Measurements from ENCODE around the gene SMARCD3.

SMARCD3 gene

DNA sequence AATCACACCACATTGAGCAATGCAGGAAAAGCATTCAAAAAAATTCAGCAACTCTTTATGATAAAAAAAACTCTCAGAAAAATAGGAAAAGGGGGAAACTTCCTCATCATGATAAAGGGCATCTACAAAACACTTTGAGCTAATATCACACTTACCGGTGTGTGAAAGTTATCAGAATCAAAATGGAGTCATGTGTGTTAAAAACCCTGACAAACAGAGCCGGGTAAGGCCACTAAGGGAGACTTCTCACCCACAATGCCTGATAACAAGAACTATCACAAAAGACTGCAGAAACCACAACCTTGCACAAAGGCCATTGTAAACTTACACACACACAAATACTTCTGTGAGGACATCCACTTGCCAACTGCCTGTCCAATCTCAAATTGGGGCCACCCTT, 34.8 kb upstream of the SMARCD3 start:
- TF ChIP-seq, protein P1, sequence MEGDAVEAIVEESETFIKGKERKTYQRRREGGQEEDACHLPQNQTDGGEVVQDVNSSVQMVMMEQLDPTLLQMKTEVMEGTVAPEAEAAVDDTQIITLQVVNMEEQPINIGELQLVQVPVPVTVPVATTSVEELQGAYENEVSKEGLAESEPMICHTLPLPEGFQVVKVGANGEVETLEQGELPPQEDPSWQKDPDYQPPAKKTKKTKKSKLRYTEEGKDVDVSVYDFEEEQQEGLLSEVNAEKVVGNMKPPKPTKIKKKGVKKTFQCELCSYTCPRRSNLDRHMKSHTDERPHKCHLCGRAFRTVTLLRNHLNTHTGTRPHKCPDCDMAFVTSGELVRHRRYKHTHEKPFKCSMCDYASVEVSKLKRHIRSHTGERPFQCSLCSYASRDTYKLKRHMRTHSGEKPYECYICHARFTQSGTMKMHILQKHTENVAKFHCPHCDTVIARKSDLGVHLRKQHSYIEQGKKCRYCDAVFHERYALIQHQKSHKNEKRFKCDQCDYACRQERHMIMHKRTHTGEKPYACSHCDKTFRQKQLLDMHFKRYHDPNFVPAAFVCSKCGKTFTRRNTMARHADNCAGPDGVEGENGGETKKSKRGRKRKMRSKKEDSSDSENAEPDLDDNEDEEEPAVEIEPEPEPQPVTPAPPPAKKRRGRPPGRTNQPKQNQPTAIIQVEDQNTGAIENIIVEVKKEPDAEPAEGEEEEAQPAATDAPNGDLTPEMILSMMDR (conservative IDR thresholded peaks at IDR 0.05): no peak
- TF ChIP-seq ZFX (IDR thresholded peaks at IDR 0.05): no peak
- H3K27ac ChIP-seq: no peak overlapping the region

DNA sequence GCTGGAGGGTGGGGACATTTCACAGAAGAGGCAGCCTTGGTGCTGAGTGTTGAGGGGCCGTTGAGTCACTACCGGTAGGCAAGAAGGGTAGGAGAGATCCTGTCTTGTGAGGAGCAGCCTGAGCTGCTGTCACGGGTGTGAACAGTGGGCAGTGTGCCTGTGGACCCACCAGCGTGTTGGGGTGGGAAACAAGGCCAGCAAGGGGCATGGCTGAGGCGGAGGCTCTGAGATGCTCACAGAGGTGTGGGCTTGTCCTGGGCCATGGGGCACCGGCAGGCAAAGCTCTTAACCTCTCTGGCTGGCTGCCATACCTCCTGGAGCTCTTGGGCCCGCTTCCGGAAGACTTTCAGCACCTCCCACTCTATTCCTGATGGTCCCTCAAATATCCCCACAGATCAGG, 33.6 kb upstream of the SMARCD3 start:
- TF ChIP-seq ZFX (IDR thresholded peaks at IDR 0.05): no peak
- TF ChIP-seq, protein P1 (conservative IDR thresholded peaks at IDR 0.05): no peak
- no peak overlapping the region for H3K27ac ChIP-seq

DNA sequence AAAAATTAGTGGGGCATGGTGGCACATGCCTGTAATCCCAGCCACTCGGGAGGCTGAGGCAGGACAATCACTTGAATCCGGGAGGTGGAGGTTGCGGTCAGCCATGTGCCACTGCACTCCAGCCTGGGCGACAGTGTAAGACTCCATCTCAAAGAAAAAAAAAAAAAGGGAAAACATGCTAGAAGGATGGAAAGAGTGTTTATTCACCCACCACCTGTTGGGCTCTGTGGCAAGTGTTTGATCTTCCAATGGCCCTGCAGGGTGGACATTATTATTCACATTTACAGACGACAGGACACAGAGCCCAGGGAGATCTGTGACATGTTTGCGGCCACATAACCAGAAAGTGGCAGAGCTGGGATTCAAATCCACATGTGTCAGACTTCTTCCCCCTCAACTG, 33.2 kb upstream of the SMARCD3 start:
- TF ChIP-seq ZFX (IDR thresholded peaks at IDR 0.05): no peak
- TF ChIP-seq, protein P1 (conservative IDR thresholded peaks at IDR 0.05): no peak
- H3K27ac ChIP-seq: no peak overlapping the region

DNA sequence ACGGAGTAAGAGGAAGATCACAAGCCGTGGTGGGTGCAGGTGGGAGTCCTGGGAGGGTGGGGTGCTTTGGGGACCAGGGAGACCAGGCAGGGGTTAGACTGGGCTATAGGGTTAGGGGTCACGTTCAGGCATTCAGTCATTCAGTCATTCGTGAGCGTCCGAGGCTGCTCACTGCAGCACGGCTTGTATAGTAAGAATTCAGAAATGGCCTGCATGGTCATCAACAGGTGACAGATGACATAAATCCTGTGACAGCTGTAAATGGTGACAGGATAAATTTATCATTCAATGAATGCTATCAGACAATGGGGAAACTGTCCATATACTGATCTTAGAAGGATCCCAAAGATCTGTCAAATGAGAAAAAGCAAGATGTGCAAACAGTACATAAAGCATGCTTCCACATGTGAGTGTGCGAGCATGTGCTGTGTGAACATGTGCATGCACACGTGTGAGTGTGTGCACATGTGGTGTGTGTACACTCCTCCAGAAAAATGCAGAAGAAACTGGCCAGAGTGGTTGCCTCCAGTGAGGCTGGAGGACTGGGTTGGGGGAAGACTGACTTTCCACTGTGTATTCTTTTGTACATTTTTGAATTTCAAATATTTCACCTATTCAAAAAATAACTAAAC, 32.0 kb upstream of the SMARCD3 start:
- H3K27ac ChIP-seq: no peak overlapping the region
- TF ChIP-seq ZFX (IDR thresholded peaks at IDR 0.05): no peak
- TF ChIP-seq, protein P1 (conservative IDR thresholded peaks at IDR 0.05): no peak

DNA sequence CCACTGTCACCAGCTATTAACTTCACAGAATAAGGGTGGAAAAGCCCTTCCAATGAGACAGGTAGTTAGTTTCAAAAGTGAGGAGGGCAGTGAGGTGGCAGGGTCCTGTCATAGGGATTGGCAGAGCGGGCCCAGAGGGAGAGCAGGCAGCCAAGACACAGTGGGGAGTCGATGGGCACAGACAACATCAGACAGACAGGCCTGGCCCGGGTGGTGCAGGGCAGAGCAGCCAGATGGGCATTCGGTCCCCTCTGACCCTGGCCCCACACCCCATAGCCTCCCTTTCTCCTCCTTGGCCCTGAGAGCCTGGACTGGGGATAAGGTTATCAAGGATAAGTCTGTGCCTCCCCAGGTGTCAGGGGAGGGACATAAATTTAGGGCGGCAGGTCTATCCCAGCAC, 31.4 kb upstream of the SMARCD3 start:
- H3K27ac ChIP-seq: no peak overlapping the region
- TF ChIP-seq, protein P1 (conservative IDR thresholded peaks at IDR 0.05): no peak
- no peak for TF ChIP-seq ZFX (IDR thresholded peaks at IDR 0.05)

DNA sequence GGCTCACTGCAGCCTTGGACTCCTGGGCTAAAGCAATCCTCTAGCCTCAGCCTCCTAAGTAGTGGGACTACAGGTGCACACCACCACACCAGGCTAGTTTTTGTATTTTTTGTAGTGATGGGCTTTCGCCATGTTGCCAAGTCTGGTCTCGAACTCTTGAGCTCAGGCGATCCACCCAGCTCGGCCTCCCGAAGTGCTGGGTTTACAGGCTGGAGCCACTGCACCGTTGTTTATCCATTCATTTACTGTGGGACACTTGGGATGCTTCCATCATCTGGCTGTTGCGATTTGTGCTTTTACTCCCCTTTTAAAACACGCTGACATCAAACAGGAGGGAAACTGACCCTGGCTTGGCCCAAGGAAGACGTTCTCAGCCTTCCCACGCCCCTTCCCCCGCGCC, 30.5 kb upstream of the SMARCD3 start:
- no peak for TF ChIP-seq ZFX (IDR thresholded peaks at IDR 0.05)
- TF ChIP-seq, protein P1 (conservative IDR thresholded peaks at IDR 0.05): no peak
- no peak overlapping the region for H3K27ac ChIP-seq

DNA sequence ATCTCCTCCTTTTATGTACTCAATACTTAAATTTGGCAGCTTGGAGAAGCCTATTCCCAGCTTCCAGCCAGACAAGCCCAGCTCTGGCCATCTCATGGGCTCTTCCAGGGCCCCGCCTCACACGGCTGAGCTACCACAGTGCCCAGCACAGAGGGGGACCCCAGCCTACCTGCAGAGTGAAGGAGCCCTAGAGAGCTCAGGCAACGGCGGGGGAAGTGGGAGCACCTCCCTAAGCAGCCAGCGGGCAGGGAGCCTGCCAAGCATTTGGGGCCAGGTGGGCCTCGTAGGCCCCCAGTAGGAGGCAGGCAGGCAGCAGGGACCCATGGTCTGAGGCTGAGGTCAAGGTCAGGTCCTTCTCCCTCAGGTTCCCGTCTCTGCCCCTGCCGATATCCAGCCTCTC, 29.1 kb upstream of the SMARCD3 start:
- H3K27ac ChIP-seq: no peak overlapping the region
- TF ChIP-seq, protein P1 (conservative IDR thresholded peaks at IDR 0.05): no peak
- TF ChIP-seq ZFX (IDR thresholded peaks at IDR 0.05): no peak

All from C4-2B (cell line).